Stimulated activated CD4-positive, alpha-beta T cell treated with anti-CD3 and anti-CD28 coated beads, Interleukin-4, amount 100 ng/mL, for 24 hours (primary cell): ENCODE measurements around the gene GPRC5C.
A peak's percentile ranks its signal among the peaks of the same experiment; 100 is the strongest.
"Not testable (repeated sequence)": the region's sequence is repeated elsewhere in the genome, so short reads cannot be mapped to it uniquely, and the experiment has no call there.

Source experiments
- DNase-seq: peaks from one replicate; pipeline ENCODE4 v3.0.0-alpha.2; 2020

GPRC5C gene

GRCh38 chr17:74477411-74477810, 45.5 kb downstream of the GPRC5C start:
- no peak for DNase-seq

DNA sequence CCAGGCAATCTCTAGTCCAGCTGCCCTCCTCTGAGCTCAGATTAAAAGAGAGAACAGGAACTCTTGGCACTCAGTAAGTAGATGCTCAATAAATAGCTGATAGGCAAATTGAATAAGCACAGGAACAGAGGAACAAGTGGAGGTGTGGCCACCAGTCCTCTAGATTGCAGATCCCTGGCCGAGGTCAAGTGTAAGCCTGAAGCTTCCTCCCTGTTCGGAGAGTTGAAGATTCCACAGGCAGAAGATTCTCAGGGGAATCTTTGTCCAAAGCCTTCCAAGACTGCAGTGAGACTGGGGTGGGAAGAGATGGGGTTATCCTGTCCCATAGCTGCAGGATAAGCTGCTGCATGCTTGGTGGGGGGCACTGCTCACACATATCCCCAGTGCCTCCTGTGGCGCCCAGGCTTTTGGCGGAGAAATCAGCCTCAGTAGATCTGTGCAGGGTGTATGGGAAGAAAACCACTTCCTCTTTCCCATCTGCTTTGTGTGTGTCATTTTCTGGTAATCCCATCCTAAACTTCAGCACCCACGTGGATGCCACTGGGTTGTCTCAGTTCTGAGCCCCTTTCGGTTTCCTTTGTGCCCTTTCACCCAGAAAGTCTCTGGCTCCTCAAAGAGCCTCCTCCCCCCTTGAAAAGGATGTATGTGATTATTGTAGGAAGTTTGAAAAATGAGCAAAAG, 46.7 kb downstream of the GPRC5C start:
- peak; percentile 21 for DNase-seq

GRCh38 chr17:74480290-74480689, 48.4 kb downstream of the GPRC5C start:
- DNase-seq = no peak

DNA sequence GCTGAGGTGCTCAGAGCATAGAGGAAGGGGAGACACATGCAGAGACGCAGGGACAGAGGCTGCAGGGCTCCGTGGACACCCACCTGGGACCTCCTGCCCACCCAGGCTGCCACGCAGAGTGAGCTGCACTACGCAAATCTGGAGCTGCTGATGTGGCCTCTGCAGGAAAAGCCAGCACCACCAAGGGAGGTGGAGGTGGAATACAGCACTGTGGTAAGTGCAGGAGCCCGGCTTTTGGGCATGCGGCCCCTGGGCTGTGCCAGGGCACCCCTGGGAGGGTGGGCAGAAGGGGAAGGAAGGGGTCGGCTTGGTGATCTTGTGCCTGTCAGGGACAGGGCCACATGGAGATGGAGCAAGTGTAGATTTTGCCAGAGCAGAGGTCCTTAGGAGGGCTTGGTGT, 49.7 kb downstream of the GPRC5C start:
- no peak for DNase-seq

DNA sequence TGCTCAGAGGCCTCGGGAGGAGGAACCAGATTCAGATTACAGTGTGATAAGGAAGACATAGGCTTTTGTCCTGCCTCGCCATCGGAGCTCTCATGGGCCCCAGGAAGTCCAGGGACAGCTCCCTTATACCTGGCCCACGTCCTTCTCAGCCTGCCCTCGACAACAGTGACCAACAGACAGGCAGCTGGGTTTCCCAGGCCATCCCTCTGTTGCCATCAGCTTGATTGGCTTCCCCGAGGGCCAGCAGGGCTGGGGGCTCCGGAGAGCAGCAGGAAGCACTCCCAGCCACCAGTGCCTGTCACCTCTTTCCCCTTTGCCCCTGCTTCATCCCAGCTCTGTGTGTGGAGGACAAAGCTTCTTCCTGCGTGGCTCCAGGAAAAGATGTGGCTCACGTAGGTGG, 52.2 kb downstream of the GPRC5C start:
- DNase-seq = no peak

GRCh38 chr17:74485022-74485743, 53.3 kb downstream of the GPRC5C start:
- no peak for DNase-seq

GRCh38 chr17:74485841-74486240, 54.0 kb downstream of the GPRC5C start:
- DNase-seq = no peak

DNA sequence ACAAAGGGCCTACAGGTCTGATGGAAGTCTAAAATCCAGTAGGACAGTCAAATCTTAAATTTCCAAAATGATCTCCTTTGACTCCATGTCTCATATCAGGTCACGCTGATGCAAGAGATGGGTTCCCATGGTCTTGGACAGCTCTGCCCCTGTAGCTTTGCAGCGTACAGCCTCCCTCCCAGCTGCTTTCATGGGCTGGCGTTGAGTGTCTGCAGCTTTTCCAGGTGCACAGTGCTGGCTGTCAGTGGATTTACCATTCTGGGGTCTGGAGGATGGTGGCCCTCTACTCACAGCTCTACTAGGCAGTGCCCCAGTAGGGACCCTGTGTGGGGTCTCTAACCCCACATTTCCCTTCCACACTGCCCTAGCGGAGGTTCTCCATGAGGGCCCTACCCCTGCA, 56.4 kb downstream of the GPRC5C start:
- not testable (repeated sequence) for DNase-seq

DNA sequence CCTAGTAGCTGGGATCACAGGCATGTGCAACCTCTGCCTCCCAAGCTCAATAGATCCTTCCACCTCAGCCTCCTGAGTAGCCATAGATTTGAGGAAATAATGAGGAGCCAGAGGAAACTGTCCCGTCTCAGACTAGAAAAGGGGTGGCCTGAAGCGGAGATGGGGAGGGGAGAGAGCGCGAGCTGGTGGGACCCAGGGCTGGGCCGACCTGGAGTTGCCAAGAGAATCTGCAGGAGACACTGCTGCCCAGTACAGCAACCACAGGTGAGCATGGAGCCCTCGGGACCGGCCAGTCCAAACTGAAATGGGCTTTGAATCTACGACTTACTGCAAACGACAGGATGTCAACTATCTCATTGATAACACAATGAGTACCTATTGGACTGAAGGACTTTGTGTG, 58.8 kb downstream of the GPRC5C start:
- DNase-seq = no peak

DNA sequence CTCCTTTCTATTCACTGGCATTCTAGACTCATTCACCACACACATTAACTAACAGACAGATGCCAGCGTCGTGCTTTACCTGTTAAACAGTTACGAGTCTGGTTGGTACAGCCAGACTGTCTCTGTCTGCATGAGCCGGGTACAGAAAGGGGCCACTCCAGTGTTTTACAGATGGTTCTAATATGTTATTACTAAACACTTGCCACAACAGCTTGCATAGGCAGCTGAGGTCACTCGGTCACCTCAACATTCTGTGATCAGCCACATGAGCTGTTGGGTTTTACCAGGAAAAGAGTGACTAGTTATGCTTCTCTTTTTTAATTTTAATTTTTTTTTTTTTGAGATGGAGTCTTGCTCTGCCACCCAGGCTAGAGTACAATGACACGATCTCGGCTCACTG, 59.7 kb downstream of the GPRC5C start:
- DNase-seq = no peak

- DNase-seq = peak; percentile 72
These were observed 61.5 kb downstream of the GPRC5C start for GRCh38 chr17:74493331-74493833.
